ENCODE measurements around the gene CWC25. TPM values are rescaled to one million over a fixed set of nuclear protein-coding genes. Genes with fewer than 3 reads are reported as not detected.

Gene CWC25
- total and polyA plus RNA-seq, 9 of the 15 experiments (the other 6 are each of a cell fraction or from before 2014, with no cell fraction given), result 16.5 to 27.4 (median 23.0) TPM

DNA sequence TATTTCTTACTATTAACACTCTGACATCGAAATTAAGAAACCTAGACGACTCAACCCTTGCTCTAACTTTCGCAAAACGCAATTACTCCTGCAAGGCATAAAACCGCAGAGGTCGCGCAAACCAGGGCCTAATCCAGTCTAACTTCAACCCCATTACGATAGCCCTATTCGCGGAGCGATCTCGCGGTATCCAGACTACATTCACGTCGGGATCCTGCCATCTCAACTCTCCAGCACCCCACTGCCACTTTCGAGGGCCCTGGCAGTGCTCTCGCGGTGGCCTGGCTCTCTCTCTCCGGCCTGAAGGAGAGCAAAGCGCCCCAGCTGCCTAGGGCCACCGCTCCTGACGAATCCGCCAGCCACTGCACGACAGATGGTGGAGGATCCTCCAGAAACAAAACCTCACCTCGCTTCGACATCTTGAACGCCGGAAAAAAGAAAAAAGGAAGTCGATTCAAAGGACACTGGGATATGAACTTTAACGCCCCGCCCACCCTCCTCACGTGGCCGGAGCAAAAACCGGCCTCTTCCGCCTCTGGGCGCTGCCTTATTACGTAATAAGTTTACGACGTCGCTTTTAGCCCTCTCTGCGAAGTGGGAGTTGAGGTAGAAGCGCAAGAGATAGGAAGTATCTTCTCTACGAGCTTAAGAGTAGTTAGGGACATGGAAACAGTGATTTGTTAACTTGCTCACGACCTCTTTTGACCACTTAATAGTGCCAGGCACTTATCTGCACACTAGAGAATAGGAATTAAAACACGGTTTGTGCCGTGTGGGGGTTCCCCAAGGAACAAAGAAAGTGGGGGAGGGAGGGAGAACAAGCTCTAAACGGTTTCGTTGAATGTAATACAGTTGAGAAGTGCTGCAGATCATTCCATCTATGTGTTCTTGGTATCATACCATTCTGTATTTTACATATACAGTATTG is 28.4 kb upstream of the CWC25 start, which contains the start of gene RPL23 (continued):
- TF ChIP-seq POLR2H (tag; IDR thresholded peaks at IDR 0.05; ENCODE audit: low read depth), result peak; percentile 98
- no peak for TF ChIP-seq ZBED1 (IDR thresholded peaks at IDR 0.05)
- TF ChIP-seq ZNF354B (CRISPR knock-in tag; IDR thresholded peaks at IDR 0.05), result no peak
- TF ChIP-seq ZNF23 (CRISPR knock-in tag; IDR thresholded peaks at IDR 0.05), result no peak
- peak; percentile 51 to 74; a peak in 2 of 4 replicates for TF ChIP-seq KDM1A (IDR thresholded peaks at IDR 0.05)
- 0 out of 2 replicates have a peak, but pooled peaks have one; percentile 18 for TF ChIP-seq SMARCA5 (IDR thresholded peaks at IDR 0.05)
- no peak for TF ChIP-seq PRMT5 (CRISPR knock-in tag; IDR thresholded peaks at IDR 0.05)
- TF ChIP-seq, protein P1, sequence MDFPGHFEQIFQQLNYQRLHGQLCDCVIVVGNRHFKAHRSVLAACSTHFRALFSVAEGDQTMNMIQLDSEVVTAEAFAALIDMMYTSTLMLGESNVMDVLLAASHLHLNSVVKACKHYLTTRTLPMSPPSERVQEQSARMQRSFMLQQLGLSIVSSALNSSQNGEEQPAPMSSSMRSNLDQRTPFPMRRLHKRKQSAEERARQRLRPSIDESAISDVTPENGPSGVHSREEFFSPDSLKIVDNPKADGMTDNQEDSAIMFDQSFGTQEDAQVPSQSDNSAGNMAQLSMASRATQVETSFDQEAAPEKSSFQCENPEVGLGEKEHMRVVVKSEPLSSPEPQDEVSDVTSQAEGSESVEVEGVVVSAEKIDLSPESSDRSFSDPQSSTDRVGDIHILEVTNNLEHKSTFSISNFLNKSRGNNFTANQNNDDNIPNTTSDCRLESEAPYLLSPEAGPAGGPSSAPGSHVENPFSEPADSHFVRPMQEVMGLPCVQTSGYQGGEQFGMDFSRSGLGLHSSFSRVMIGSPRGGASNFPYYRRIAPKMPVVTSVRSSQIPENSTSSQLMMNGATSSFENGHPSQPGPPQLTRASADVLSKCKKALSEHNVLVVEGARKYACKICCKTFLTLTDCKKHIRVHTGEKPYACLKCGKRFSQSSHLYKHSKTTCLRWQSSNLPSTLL (IDR thresholded peaks at IDR 0.05), result 0 out of 2 replicates have a peak, but pooled peaks have one; percentile 27
- TF ChIP-seq ZNF121 (CRISPR knock-in tag; conservative IDR thresholded peaks at IDR 0.05), result no peak
- no peak for TF ChIP-seq KAT2B (IDR thresholded peaks at IDR 0.05; ENCODE audit: low read depth, low read length)
- peak; percentile 79 for TF ChIP-seq ETV1 (tag; conservative IDR thresholded peaks at IDR 0.05; ENCODE audit: low read depth)
- TF ChIP-seq POLR2AphosphoS2 (IDR thresholded peaks at IDR 0.05; ENCODE audit: low read length), result no peak
- TF ChIP-seq ZNF232 (CRISPR knock-in tag; IDR thresholded peaks at IDR 0.05), result no peak
- TF ChIP-seq, protein P2, sequence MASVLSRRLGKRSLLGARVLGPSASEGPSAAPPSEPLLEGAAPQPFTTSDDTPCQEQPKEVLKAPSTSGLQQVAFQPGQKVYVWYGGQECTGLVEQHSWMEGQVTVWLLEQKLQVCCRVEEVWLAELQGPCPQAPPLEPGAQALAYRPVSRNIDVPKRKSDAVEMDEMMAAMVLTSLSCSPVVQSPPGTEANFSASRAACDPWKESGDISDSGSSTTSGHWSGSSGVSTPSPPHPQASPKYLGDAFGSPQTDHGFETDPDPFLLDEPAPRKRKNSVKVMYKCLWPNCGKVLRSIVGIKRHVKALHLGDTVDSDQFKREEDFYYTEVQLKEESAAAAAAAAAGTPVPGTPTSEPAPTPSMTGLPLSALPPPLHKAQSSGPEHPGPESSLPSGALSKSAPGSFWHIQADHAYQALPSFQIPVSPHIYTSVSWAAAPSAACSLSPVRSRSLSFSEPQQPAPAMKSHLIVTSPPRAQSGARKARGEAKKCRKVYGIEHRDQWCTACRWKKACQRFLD (CRISPR knock-in tag; IDR thresholded peaks at IDR 0.05), result peak; percentile 14; the same call in 1 of the 2 replicates
- TF ChIP-seq CHD2 (IDR thresholded peaks at IDR 0.05; ENCODE audit: low read depth, low read length), result peak; percentile 95
- no peak for TF ChIP-seq PHB2 (IDR thresholded peaks at IDR 0.05; ENCODE audit: low read depth)
- no peak for TF ChIP-seq ZNF79 (CRISPR knock-in tag; IDR thresholded peaks at IDR 0.05; ENCODE audit: low read depth)
- TF ChIP-seq, protein P3, sequence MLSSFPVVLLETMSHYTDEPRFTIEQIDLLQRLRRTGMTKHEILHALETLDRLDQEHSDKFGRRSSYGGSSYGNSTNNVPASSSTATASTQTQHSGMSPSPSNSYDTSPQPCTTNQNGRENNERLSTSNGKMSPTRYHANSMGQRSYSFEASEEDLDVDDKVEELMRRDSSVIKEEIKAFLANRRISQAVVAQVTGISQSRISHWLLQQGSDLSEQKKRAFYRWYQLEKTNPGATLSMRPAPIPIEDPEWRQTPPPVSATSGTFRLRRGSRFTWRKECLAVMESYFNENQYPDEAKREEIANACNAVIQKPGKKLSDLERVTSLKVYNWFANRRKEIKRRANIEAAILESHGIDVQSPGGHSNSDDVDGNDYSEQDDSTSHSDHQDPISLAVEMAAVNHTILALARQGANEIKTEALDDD (IDR thresholded peaks at IDR 0.05), result peak; percentile 22
- peak; percentile 7; the same call in 1 of the 2 replicates for TF ChIP-seq STAT5A (IDR thresholded peaks at IDR 0.05; ENCODE audit: borderline replicate concordance, low read length)
- TF ChIP-seq FOXK1 (CRISPR knock-in tag; IDR thresholded peaks at IDR 0.05; ENCODE audit: borderline replicate concordance), result peak; percentile 8; the same call in 1 of the 2 replicates
- 0 out of 4 replicates have a peak, but pooled peaks have one; percentile 6 to 14 for TF ChIP-seq TEAD1 (CRISPR knock-in tag; IDR thresholded peaks at IDR 0.05)
- no peak; the same call in 1 of the 2 replicates for TF ChIP-seq ZKSCAN8 (CRISPR knock-in tag; IDR thresholded peaks at IDR 0.05)
- no peak for TF ChIP-seq E2F3 (CRISPR knock-in tag; IDR thresholded peaks at IDR 0.05)
- no peak for TF ChIP-seq CTBP1 (IDR thresholded peaks at IDR 0.05; ENCODE audit: borderline replicate concordance)
- TF ChIP-seq PHF8 (IDR thresholded peaks at IDR 0.05; ENCODE audit: borderline replicate concordance, low read length), result peak; percentile 97
- peak; percentile 78 for TF ChIP-seq NEUROD1 (IDR thresholded peaks at IDR 0.05; ENCODE audit: borderline replicate concordance, low read depth, low read length, partially characterized antibody)

All from K562 (cell line).